HG02798 (cell line): ENCODE measurements around the gene IL17RB.

Experiments
- ATAC-seq: cut with Tn5 transposase; IDR thresholded peaks from one replicate; pipeline ENCODE4 v1.9.1; 2021; ENCODE audit warnings: mild to moderate bottlenecking; ENCODE audit not compliant: unreplicated experiment, poor library complexity

Gene IL17RB

GRCh38 chr3:53811143-53811927 lies 35.0 kb upstream of the IL17RB start:
- no peak for ATAC-seq

- ATAC-seq, result no peak
Observed at GRCh38 chr3:53812434-53812833, 33.9 kb upstream of the IL17RB start.

GRCh38 chr3:53813229-53813628 lies 33.1 kb upstream of the IL17RB start:
- ATAC-seq, result no peak

GRCh38 chr3:53813876-53814275 lies 32.5 kb upstream of the IL17RB start:
- ATAC-seq, result no peak

DNA sequence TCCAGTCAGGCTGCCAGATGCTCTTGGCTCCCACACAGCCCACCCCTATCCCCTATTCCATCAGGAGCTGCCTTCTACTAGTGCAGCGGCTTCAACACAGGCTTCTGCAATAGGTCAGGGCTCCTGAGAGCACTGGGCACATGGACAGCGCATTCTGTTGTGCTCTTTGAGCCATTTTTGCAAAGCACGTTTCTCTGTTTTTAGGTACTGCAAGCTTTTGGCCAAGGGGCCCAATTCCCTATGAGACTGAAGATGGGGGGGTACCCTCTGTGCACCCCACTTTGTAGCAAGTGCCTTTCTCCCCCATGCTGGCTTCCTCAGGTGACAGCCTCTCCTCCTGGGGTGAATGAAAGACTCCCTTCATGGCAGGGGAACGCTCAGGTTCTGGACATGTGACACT lies 31.3 kb upstream of the IL17RB start:
- no peak for ATAC-seq

- no peak for ATAC-seq
Observed at GRCh38 chr3:53815651-53816050, 30.7 kb upstream of the IL17RB start.

- ATAC-seq, result no peak
Observed at GRCh38 chr3:53816425-53816824, 29.9 kb upstream of the IL17RB start.

- no peak for ATAC-seq
Observed at GRCh38 chr3:53817211-53817610, 29.2 kb upstream of the IL17RB start.

DNA sequence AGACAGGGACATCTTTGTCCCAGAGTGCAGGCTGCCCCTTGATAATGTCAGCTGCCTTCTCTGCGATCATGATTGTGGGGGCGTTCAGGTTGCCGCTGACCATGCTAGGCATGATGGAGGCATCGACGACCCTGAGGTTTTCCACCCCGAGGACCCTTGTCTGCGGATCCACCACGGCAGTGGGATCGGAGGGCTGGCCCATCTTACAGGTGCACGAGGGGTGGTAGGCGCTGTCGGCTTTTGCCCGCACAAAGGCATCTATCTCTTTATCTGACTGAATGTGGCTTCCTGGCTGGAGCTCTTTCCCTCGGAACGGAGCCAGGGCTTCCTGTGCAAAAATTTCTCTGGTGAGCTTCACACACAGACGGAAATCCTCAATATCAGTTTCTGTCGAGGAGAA lies 28.6 kb upstream of the IL17RB start:
- no peak for ATAC-seq

GRCh38 chr3:53818221-53819162 lies 27.9 kb upstream of the IL17RB start:
- ATAC-seq, result no peak

DNA sequence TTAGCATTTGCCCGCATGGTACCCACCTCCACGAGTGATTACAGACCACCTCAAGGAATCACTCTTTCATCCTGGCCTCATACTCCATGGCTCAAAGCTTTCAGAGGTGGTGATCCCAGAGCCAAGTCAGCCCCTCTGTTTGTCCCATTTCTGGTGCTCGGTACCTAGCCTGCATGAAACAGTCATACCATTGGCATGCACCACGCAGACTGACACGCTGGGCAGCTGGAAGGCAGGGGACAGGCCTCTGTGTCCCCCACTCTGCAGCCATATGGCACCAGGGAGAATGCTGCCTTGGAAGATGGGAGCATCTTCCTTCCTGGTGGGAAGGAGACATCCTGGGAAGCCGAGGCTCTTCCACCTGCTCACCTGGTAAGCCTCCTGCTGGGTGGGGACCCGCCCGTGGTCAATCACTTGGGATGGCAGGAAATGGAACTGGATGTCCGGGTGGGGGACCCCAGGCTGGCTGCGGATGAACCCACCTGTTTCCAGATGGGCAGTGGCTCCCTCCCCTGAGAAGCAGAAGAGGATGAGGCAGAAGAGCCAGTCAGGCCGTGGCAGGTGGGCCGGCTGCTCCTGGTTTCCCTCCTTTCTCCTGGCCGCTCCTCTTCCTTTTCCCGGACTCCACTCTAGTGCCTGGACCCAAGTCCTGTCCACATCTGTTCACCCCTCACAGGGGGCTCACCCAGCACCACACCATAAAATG lies 27.1 kb upstream of the IL17RB start:
- no peak for ATAC-seq

- no peak for ATAC-seq
Observed at GRCh38 chr3:53820084-53820483, 26.3 kb upstream of the IL17RB start.

GRCh38 chr3:53820756-53821580 lies 25.4 kb upstream of the IL17RB start:
- ATAC-seq, result no peak

GRCh38 chr3:53821631-53822121 lies 24.7 kb upstream of the IL17RB start:
- ATAC-seq, result peak; percentile 80

GRCh38 chr3:53822331-53822741 lies 24.0 kb upstream of the IL17RB start:
- no peak for ATAC-seq

GRCh38 chr3:53823026-53823955 lies 23.1 kb upstream of the IL17RB start:
- no peak for ATAC-seq

GRCh38 chr3:53823956-53824657 lies 22.3 kb upstream of the IL17RB start:
- ATAC-seq, result no peak

- ATAC-seq, result no peak
Observed at GRCh38 chr3:53824795-53825194, 21.6 kb upstream of the IL17RB start.
